CD4-positive, CD25-positive, alpha-beta regulatory T cell (primary cell): Measurements from ENCODE around the gene CCND1. TPM values are rescaled to one million over a fixed set of nuclear protein-coding genes. Genes with fewer than 3 reads are reported as not detected.
A peak's percentile ranks its signal among the peaks of the same experiment; 100 is the strongest.

ENCODE experiments used
- ATAC-seq, 2 donors: fragments of 150-1000 bp; cut with Tn5 transposase; one replicate each; pipeline ENCODE4 v1.10.0; 2021; ENCODE audit warnings: low read depth in 2 of 2, moderate number of reproducible peaks in 2 of 2, moderate library complexity in 1 of 2
- DNase-seq, 3 donors: peaks; one replicate each; pipeline versions ENCODE4 v3.0.0 to v3.0.0-alpha.2; 2012 to 2022; ENCODE audit warnings: mixed read lengths in 1 of 3
- H3K27ac ChIP-seq: one replicate; pipeline ENCODE4 v1.7.0; 2013; ENCODE audit warnings: mild to moderate bottlenecking, low read length; ENCODE audit not compliant: insufficient read depth, poor library complexity, severe bottlenecking
- H3K27me3 ChIP-seq: one replicate; pipeline ENCODE4 v1.7.0; 2013; ENCODE audit warnings: low read length; ENCODE audit not compliant: control insufficient read depth, insufficient read depth
- H3K36me3 ChIP-seq: one replicate; pipeline ENCODE4 v1.7.0; 2013; ENCODE audit warnings: mild to moderate bottlenecking, low read length, moderate library complexity; ENCODE audit not compliant: control insufficient read depth, insufficient read depth
- H3K4me1 ChIP-seq: 2 replicates; pipeline ENCODE4 v1.7.0; 2013; ENCODE audit warnings: mild to moderate bottlenecking, low read length; ENCODE audit not compliant: insufficient read depth, control insufficient read depth, poor library complexity, severe bottlenecking
- H3K4me3 ChIP-seq: one replicate; pipeline ENCODE4 v1.7.0; 2013; ENCODE audit warnings: low read depth, mild to moderate bottlenecking, low read length, moderate library complexity
- H3K9me3 ChIP-seq, 2 experiments: 1 replicate in 1 of 2; 2 replicates in 1 of 2; pipeline ENCODE4 v1.7.0; 2013; ENCODE audit warnings: low read length in 2 of 2, mild to moderate bottlenecking in 1 of 2, moderate library complexity in 1 of 2; ENCODE audit not compliant: control insufficient read depth in 2 of 2
- H3K27ac Mint-ChIP-seq, 3 donors: one replicate each; pipeline ENCODE4 v1.8.0; 2020 to 2022; ENCODE audit warnings: mild to moderate bottlenecking in 3 of 3, mixed read lengths in 3 of 3, moderate library complexity in 2 of 3
- H3K27me3 Mint-ChIP-seq: one replicate; pipeline ENCODE4 v1.8.0; 2022; ENCODE audit warnings: mild to moderate bottlenecking, mixed read lengths
- H3K36me3 Mint-ChIP-seq: one replicate; pipeline ENCODE4 v1.8.0; 2020; ENCODE audit warnings: mixed read lengths
- H3K4me1 Mint-ChIP-seq, 4 donors: one replicate each; pipeline ENCODE4 v1.8.0; 2020 to 2022; ENCODE audit warnings: mixed read lengths in 4 of 4, mild to moderate bottlenecking in 1 of 4
- H3K4me3 Mint-ChIP-seq, 4 donors: one replicate each; pipeline ENCODE4 v1.8.0; 2020 to 2022; ENCODE audit warnings: mild to moderate bottlenecking in 4 of 4, mixed read lengths in 4 of 4, moderate library complexity in 3 of 4
- H3K9me3 Mint-ChIP-seq, 7 donors: one replicate each; pipeline ENCODE4 v1.8.0; 2020 to 2022; ENCODE audit warnings: mixed read lengths in 7 of 7, mild to moderate bottlenecking in 3 of 7, moderate library complexity in 2 of 7
- polyA plus RNA-seq, 4 donors: library from polyadenylated mRNA; unstranded; fragments of 300-500 nt; fragmentation: Illumina TruSeq; gene quantifications; one replicate each; pipeline ENCODE4 v1.2.3, GENCODE V29; 2021
- total RNA-seq: library from RNA; stranded (reverse); gene quantifications from one replicate; pipeline ENCODE4 v1.2.3, GENCODE V29; 2022

The CCND1 gene
- total and polyA plus RNA-seq, 5 donors from 2014 or later = 0.17 to 3.6 (median 0.65) TPM; not detected in 2

DNA sequence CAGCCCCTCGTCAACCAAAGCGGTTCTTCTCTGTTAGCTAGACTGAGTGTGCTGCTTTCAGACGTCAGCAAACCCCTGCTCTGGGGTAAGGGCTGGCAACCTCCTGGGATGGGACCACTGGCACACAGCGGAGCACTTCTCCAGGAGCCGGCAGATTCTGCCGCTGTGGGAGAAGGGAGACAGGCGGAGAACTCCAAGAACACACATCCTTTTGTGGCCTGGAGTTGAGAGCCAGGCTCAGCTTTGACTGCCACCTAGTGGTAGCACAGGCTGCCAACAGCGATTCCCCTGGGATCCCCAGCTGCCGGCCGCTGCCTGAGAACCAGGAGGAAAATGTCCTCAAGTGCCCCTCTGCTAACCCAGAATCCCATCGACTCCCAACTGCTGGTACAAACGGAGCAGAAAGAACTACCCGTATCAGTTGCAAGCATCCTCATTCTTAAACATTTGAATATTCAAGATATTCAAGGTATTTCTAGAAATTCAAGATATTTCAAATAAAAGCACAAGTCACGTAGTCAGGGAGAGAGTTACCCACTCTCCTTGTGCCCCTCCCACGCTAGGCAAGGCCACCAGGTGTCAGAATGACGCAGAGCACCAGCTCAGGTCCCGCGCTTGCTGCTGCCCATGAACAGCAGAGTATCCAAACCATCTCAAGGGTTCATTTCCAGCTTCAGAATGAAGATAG lies 29.3 kb downstream of the CCND1 start:
- Histone ChIP-seq H3K4me3 (no peak overlapping the region), H3K9me3 (no peaks in the 10 kb centered on the region), H3K36me3 (peaks cover 56% of the 10 kb centered on the region), H3K4me1 (peaks cover 27% of the 10 kb centered on the region), H3K27me3 (no peaks in the 10 kb centered on the region), H3K27ac (no peak overlapping the region)
- Mint-ChIP-seq H3K27ac (peak overlapping the region; percentile 26 to 53 (median 28)), H3K36me3 (peaks cover 25% of the 10 kb centered on the region), H3K4me1 (peaks cover 0 to 49% (median 24%) of the 10 kb centered on the region in 4 donors), H3K9me3 (no peaks in the 10 kb centered on the region), H3K27me3 (peaks cover 2% of the 10 kb centered on the region), H3K4me3 (peak overlapping the region in 3 of 4 donors; percentile 11 to 85 (median 79))
- DNase-seq (peak; percentile 38 to 49 (median 44)), ATAC-seq (no peak)

- no peak overlapping the region for H3K27ac ChIP-seq
- Mint-ChIP-seq H3K27ac (no peak overlapping the region), H3K4me1 (peaks cover 0 to 55% (median 26%) of the 10 kb centered on the region in 4 donors), H3K36me3 (peaks cover 25% of the 10 kb centered on the region), H3K4me3 (peak overlapping the region in 3 of 4 donors; percentile 50 to 99 (median 78)), H3K27me3 (peaks cover 7% of the 10 kb centered on the region), H3K9me3 (no peaks in the 10 kb centered on the region)
- peaks cover 27% of the 10 kb centered on the region for H3K4me1 ChIP-seq
- ATAC-seq (no peak), DNase-seq (no peak)
- H3K9me3 ChIP-seq = no peaks in the 10 kb centered on the region
- H3K4me3 ChIP-seq = no peak overlapping the region
- no peaks in the 10 kb centered on the region for H3K27me3 ChIP-seq
- H3K36me3 ChIP-seq = peaks cover 42% of the 10 kb centered on the region
Observed at GRCh38 chr11:69671734-69672465, 30.9 kb downstream of the CCND1 start.

DNA sequence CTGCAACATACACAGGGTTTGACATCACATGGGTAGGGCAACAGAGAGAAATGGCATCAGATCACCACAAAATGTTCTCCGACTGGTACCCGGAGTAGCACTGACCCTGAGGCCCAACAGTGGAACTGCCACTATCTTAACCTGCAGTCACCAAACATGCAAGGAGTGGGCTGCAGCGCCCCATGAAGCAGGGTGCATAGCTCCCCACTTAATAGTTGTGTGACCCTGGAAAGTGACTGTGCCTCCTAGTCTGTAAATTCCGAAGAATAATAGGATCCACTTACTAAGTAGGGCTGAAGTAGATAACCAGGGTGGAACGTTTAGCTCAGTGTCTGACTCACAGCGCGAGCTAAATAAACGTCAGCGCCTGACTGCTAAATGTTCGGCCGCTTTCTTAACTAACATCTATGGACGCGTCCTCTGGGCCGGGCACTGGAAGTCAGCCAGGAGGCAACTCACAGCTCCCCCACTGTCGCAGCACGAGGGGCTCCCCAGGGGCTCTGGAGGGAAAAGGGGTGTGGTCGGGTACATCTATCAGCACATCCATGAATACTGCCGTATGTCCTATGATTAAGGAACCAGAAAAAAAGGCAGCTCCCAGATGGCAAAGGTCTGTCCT lies 33.4 kb downstream of the CCND1 start:
- ATAC-seq = no peak
- no peaks in the 10 kb centered on the region for H3K9me3 Mint-ChIP-seq
- H3K36me3 Mint-ChIP-seq = peaks cover 15% of the 10 kb centered on the region
- DNase-seq = peak in 1 of 3 donors; percentile 7
- peak overlapping the region; percentile 74 for H3K27ac ChIP-seq
- peaks cover 27% of the 10 kb centered on the region for H3K4me1 ChIP-seq
- H3K27me3 ChIP-seq = no peaks in the 10 kb centered on the region
- H3K4me3 Mint-ChIP-seq = peak overlapping the region; percentile 93 to 99 (median 97)
- no peaks in the 10 kb centered on the region for H3K9me3 ChIP-seq
- H3K4me3 ChIP-seq = peak overlapping the region; percentile 80
- H3K36me3 ChIP-seq = peaks cover 27% of the 10 kb centered on the region
- H3K27ac Mint-ChIP-seq = peak overlapping the region; percentile 83 to 93 (median 92)
- H3K4me1 Mint-ChIP-seq = peaks cover 0 to 51% (median 20%) of the 10 kb centered on the region in 4 donors
- peaks cover 17% of the 10 kb centered on the region for H3K27me3 Mint-ChIP-seq

DNA sequence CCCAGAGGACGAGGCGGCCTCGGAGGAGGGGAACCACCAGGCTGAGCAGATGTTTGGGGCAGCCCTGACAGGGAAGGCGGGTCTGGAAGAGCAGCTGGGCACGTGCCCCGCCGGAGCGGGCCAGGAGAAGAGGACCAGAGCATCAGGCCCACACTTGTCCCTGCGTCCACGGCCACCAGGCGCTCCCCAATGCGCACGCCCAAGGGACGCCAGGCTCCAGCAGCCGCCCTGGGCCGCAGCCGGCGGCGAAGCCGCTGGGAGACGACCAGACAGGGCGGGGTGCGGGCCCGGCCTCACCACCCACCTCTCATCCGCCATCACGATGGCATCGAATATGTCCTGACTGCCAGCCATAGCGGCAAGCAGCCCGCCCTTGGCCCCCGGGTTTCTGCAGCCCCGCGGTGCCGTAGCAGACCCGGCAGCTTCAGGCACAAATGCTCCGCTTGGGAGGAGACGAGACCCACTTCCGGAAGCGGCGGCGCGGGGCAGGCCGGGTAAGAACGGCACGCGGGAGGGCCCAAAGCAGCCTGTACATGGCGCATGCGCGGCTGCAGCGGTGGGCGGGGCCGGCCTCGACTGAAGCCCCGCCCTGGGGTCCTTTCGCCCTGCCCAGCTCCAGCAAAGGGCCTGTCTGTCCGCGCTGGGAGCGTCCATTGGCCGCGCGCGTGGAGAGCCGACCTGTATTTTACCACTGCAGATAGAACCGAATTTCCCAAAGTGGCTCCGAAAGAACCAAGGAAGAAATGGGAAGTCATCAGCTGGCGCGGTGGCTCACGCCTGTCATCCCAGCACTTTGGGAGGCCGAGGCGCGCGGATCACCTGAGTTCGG lies 34.1 kb downstream of the CCND1 start, which contains the start of gene LTO1:
Gene LTO1, minus strand, starts transcription at position 468 of the 829 bp plus-strand sequence. Its CDS starts 114 bp downstream, at position 354.
- Histone ChIP-seq H3K27ac (peak within 1 kb of the TSS; percentile 74), H3K4me1 (peaks cover 25% of the 10 kb centered on the region), H3K9me3 (no peaks in the 10 kb centered on the region), H3K4me3 (peak within 1 kb of the TSS; percentile 80), H3K27me3 (no peaks in the 10 kb centered on the region), H3K36me3 (peaks cover 20% of the 10 kb centered on the region)
- DNase-seq (peak; percentile 91 to 94 (median 93)), ATAC-seq (peak; percentile 93 to 95)
- peak within 1 kb of the TSS; percentile 93 to 99 (median 97) for H3K4me3 Mint-ChIP-seq
- H3K4me1 Mint-ChIP-seq = peaks cover 0 to 47% (median 19%) of the 10 kb centered on the region in 4 donors
- H3K27ac Mint-ChIP-seq = peak within 1 kb of the TSS; percentile 83 to 95 (median 93)
- H3K27me3 Mint-ChIP-seq = peaks cover 17% of the 10 kb centered on the region
- no peaks in the 10 kb centered on the region for H3K9me3 Mint-ChIP-seq
- H3K36me3 Mint-ChIP-seq = peaks cover 13% of the 10 kb centered on the region

GRCh38 chr11:69677749-69678148 lies 36.8 kb downstream of the CCND1 start:
- DNase-seq = no peak
- Histone ChIP-seq H3K4me3 (no peak overlapping the region), H3K27ac (no peak overlapping the region), H3K4me1 (peaks cover 19% of the 10 kb centered on the region), H3K36me3 (no peaks in the 10 kb centered on the region), H3K27me3 (no peaks in the 10 kb centered on the region), H3K9me3 (no peaks in the 10 kb centered on the region)
- Mint-ChIP-seq H3K9me3 (no peaks in the 10 kb centered on the region), H3K27ac (no peak overlapping the region), H3K36me3 (peaks cover 4% of the 10 kb centered on the region), H3K4me3 (no peak overlapping the region), H3K27me3 (peaks cover 17% of the 10 kb centered on the region), H3K4me1 (peaks cover 0 to 28% (median 10%) of the 10 kb centered on the region in 4 donors)
- ATAC-seq = no peak

DNA sequence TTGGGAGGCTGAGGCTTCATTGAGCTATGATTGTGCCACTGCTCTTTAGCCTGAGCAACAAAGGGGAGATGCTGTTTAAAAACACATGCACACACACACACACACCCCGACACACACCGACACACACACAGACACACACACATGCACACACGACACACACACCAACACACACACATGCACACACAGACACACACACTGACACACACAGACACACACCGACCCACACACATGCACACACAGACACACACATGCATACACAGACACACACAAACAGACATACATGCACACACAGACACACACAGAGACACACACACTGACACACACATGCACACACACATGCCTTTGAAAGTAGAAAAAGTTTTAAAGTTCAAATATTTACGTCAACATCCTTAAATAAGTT lies 39.7 kb downstream of the CCND1 start:
- Mint-ChIP-seq H3K27me3 (peaks cover 21% of the 10 kb centered on the region), H3K27ac (peak overlapping the region in 1 of 3 donors; percentile 4), H3K36me3 (no peaks in the 10 kb centered on the region), H3K4me1 (peaks cover 0 to 6% (median under 1%) of the 10 kb centered on the region in 4 donors), H3K9me3 (no peaks in the 10 kb centered on the region), H3K4me3 (no peak overlapping the region)
- Histone ChIP-seq H3K36me3 (no peaks in the 10 kb centered on the region), H3K4me3 (no peak overlapping the region), H3K27ac (no peak overlapping the region), H3K27me3 (no peaks in the 10 kb centered on the region), H3K9me3 (peaks cover 0 to 1% of the 10 kb centered on the region in 2 experiments), H3K4me1 (peaks cover 2% of the 10 kb centered on the region)
- ATAC-seq = no peak
- DNase-seq = no peak

- DNase-seq = no peak
- no peaks in the 10 kb centered on the region for H3K27me3 ChIP-seq
- H3K36me3 Mint-ChIP-seq = no peaks in the 10 kb centered on the region
- H3K9me3 ChIP-seq = peaks cover 0 to 1% of the 10 kb centered on the region in 2 experiments
- H3K27me3 Mint-ChIP-seq = peaks cover 27% of the 10 kb centered on the region
- no peak overlapping the region for H3K4me3 ChIP-seq
- H3K27ac Mint-ChIP-seq = no peak overlapping the region
- H3K9me3 Mint-ChIP-seq = no peaks in the 10 kb centered on the region
- H3K4me3 Mint-ChIP-seq = no peak overlapping the region
- no peaks in the 10 kb centered on the region for H3K36me3 ChIP-seq
- no peak for ATAC-seq
- no peak overlapping the region for H3K27ac ChIP-seq
- H3K4me1 ChIP-seq = peaks cover 4% of the 10 kb centered on the region
- H3K4me1 Mint-ChIP-seq = peaks cover 0 to 6% (median under 1%) of the 10 kb centered on the region in 4 donors
Observed at GRCh38 chr11:69682221-69682620, 41.3 kb downstream of the CCND1 start.
